Activated CD4-positive, alpha-beta T cell treated with anti-CD3 and anti-CD28 coated beads, Interleukin-2, amount 50 U/mL, for 4 hours (primary cell): ENCODE measurements around the gene CD2.

ENCODE experiments used
- DNase-seq, 2 experiments: peaks; one replicate each; pipeline ENCODE4 v3.0.0-alpha.2; 2020

CD2 gene

GRCh38 chr1:116781034-116781433 lies 26.8 kb downstream of the CD2 start:
- DNase-seq: no peak

- DNase-seq: no peak
Measured at GRCh38 chr1:116785006-116785405, 30.8 kb downstream of the CD2 start.

GRCh38 chr1:116786049-116786448 lies 31.8 kb downstream of the CD2 start:
- no peak for DNase-seq

- DNase-seq: no peak
Measured at GRCh38 chr1:116791727-116792126, 37.5 kb downstream of the CD2 start.

- no peak for DNase-seq
Measured at GRCh38 chr1:116793357-116793935, 39.2 kb downstream of the CD2 start.

GRCh38 chr1:116794371-116794770 lies 40.1 kb downstream of the CD2 start:
- DNase-seq: no peak

GRCh38 chr1:116794804-116795481 lies 40.7 kb downstream of the CD2 start:
- DNase-seq: no peak

- DNase-seq: no peak
Measured at GRCh38 chr1:116795482-116795829, 41.2 kb downstream of the CD2 start.

- no peak for DNase-seq
Measured at GRCh38 chr1:116804736-116805135, 50.5 kb downstream of the CD2 start.

GRCh38 chr1:116805398-116805797 lies 51.2 kb downstream of the CD2 start:
- no peak for DNase-seq

- DNase-seq: peak; percentile 47 to 55
Measured at GRCh38 chr1:116806245-116806644, 52.0 kb downstream of the CD2 start.

GRCh38 chr1:116806671-116807070 lies 52.4 kb downstream of the CD2 start:
- no peak for DNase-seq

- DNase-seq: no peak
Measured at GRCh38 chr1:116807394-116808199, 53.4 kb downstream of the CD2 start.

GRCh38 chr1:116808200-116808847 lies 54.1 kb downstream of the CD2 start:
- no peak for DNase-seq

GRCh38 chr1:116808848-116809508 lies 54.7 kb downstream of the CD2 start:
- no peak for DNase-seq

- no peak for DNase-seq
Measured at GRCh38 chr1:116811321-116811720, 57.1 kb downstream of the CD2 start.

- no peak for DNase-seq
Measured at GRCh38 chr1:116814926-116815723, 60.9 kb downstream of the CD2 start.

GRCh38 chr1:116817582-116818064 lies 63.4 kb downstream of the CD2 start:
- DNase-seq: peak; percentile 80 to 81
